HG03097 (cell line): ENCODE data around the gene TMEM131.

Source experiments
- ATAC-seq: cut with Tn5 transposase; IDR thresholded peaks from one replicate; pipeline ENCODE4 v1.9.1; 2021; ENCODE audit not compliant: unreplicated experiment, low FRiP score

Gene TMEM131

DNA sequence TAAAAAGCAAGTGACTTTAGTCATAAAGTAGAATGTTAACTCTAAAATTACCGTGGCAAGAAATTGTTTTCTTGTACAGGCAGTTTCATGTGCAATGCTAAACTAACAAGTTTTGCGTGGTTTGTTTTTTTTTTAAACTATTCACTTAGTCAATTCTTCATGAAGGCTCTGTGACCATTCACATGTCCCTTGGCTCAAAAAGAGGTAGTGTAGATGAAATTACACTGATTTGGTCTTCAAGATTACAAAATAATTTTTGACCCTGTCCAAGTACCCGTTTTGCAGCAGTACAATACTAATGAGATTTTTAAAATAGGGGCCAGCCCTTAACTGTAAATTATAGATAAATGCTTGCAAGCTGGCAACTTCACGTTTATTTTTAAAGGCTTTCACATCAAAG lies 1.3 kb downstream of the TMEM131 start:
- no peak for ATAC-seq

DNA sequence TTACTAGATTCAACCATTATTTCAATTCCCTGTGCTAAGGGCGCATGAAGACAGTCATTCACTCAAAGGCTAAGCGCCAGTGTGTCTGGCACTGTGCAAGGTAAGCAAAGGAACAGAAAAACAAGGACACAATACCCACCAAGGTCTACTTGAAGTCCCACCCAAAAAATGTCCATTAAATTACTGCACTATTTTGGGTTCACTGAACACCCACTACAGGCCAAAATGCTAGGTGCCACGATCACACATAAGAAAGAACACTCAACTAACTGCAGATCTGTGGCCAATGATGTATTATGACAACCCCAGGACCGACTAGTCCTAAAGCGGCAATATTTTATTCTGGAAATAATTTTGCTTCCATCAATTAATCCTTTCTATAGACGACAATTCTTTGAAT lies 1.8 kb downstream of the TMEM131 start:
- no peak for ATAC-seq

DNA sequence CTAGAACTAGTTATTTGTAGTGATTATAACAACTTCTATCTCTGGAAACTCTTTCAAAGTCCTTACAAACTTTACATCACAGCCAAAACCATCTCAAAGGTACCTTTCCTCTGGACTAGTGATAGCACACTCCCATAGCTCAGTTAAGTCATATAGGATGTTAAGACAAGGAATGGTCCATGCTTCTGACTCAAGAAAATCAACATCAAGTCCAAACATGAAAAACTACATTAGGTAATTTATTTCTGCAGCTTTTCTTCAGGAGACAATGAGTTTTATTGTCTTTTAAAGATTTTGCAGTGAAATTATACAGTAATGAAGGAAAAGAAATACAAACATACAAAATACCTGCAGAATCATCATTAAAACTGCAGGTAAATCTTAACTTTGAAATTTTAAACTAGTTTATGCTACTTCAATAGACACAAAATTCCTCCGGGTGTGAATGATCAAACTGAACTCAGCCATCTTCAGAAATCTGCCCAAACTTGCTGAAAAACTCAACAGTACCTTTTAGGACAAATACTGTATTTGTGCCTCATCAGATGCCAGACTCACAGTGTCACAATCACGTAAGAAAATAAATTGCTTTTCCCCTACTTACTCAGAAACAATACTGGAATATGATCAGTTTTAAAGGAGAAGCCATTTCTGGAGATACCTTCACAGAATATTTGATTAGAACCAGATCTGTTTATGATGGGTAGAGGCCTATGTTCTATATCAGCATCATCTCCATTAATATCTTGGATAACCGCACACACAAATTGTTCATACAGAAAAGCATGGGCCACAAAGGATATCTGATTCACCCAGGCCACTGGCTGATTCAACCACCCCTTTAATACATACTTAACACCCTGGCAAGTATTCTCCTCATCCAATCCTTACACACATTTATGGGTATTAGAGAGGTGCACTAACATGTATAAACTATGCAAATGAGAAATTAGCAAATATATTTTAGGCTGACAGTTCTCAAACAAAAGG lies 2.6 kb downstream of the TMEM131 start:
- ATAC-seq, result no peak

DNA sequence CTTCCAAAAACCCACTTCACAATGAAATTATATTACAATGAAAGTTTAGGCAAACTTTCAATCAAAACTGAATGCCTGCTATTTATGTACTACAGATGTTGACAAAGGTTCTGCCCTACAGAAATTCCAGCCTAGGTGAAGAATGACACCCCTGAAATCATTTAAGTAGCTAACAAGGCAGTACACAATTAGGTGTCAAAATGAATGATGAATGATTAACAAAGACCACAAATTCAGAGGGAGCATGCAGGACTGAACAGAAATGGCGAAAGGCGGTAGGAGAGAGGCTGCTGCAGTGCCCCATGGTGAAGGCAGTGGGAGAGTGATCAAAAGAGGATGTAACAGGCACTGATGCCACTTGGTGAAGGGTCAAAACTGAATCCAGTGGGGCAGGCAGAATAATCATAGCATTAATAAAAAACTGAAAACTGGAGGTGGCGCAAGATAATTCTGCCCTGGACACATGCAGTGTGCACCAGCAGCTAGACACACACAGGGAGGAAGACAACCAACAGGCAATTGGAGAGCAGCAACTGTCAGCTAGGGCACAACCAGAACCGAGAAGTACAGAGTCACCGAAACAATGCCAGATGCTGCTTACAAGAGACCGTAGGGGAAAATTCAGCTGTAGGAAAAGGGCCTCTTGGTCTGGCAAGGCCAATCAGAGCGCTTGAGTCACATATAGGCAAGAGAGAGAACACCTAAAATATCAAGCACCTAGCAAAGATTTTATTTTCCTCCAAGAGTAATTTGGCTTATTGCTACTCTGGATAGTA lies 4.5 kb downstream of the TMEM131 start:
- ATAC-seq, result no peak

DNA sequence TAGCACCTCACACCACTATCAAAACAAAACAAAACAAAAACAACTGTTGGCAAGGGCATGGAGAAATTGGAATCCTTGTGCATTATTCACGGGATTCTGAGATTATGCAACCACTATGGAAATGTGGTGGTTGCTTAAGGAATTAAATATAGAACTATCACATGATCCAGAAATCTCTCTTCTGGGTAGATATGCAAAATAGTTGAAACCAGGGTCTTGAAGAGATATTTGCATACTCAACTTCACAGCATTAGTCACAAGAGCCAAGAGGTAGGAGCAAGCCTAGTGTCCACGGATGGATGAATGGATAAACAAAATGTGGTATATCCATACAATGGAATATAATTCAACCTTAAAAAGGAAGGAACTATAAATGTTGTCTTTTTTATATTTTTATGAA lies 7.0 kb downstream of the TMEM131 start:
- no peak for ATAC-seq

DNA sequence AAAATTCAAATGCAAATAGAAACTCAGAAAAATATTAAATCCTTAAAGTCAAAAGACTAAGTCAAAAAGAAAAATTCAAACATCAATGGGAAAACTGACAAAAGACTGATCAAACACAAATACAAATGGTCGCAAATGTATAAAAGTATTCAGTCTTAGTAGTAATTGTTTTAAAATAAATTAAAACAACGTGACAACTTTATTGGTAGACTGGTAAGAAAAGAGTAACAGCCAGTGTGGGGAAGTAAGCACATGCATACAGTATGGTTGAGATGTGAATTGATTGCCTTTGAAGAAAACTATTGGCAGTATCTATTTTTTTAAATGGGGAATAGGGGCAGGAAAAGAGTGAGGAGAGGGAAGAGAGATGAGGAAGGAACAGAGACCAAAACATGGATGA lies 9.8 kb downstream of the TMEM131 start:
- no peak for ATAC-seq

DNA sequence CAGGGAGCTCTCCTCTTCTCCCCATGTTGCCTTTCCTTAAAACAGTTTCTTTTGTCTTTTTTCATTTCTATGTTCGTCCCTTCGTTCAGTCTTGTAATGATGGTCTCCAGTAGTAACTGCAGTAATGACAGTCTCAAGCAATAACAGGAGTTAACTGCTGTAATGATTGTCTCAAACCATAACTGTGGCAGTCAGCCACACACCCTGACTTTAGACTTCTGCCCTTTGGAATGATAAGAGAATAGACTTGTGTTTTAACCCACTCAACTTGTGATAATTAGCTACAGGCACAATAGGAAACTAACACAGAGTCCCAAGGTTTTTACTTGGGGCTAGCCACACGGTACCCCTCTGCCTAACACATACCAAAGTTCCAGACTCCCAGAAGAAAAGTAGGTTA lies 12.1 kb downstream of the TMEM131 start:
- no peak for ATAC-seq

DNA sequence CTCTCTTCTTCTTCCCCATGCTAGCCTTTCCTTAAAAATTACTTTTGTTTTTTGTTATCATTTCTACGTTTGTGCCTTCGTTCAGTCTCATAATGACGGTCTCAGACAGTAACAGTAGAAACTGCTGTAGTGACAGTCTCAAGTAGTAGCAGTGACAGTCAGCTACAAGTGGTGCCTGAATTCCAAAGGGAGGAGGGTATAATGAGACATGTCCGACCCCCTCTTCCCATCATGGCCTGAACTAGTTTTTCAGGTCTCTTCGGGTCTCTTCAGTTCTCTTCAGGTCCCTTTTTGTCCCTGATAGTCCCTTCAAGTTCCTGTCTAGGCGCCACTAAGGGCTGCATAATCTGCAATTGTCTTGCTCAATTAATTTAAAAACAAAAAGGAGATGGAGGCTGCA lies 12.6 kb downstream of the TMEM131 start:
- ATAC-seq, result no peak

DNA sequence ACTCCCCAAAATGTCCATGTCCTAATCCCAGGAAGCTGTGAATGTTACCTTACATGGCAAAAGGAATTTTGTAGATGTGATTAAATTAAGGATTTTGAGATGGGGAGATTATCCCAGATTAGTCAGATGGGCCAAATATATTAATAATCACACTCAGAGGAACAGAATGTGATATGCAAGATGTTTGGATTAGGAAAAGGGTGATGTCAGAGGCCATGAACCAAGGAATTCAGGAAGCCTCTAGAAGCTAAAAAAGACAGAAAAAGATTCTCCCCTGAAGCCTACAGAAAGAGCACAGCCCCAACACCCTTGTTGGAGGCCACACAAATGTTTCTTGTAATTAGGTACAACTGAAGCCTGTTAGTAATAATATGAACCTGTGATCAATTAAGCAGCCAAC lies 13.1 kb downstream of the TMEM131 start:
- no peak for ATAC-seq

DNA sequence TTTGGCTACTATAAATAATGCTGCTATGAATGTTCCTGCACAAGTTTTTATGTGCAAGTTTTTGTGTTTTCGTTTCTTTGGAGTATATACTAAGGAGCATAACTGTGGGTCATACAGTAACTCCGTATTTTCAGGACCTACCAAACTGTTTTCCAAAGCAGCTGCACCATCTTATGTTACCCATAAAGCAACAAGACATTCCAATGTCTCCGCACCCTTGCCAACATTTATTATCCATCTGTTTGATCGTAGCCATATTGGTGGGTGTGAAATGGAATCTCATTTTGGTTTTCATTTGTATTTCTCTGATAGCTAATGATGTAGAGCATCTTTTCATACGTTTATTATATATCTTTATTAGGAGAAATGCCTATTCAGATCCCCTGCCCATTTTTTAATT lies 13.8 kb downstream of the TMEM131 start:
- no peak for ATAC-seq

DNA sequence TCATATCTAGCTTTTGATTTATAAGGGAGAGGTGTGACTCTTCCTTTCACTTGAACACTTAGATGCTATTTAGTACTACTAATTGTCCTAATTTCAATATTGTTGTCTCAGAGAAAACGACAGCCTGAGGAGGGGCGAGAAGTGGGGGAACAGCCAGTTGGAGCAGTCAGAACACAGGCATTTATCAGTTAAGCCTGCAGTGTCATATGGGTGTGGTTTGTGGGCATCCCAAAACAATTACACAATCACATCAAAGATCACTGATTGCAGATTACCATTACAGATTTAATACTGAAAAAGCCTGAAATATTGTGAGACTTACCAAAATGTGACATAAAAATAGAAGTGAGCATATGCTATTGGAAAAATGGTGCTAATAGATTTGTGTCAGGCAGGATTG lies 15.8 kb downstream of the TMEM131 start:
- no peak for ATAC-seq

DNA sequence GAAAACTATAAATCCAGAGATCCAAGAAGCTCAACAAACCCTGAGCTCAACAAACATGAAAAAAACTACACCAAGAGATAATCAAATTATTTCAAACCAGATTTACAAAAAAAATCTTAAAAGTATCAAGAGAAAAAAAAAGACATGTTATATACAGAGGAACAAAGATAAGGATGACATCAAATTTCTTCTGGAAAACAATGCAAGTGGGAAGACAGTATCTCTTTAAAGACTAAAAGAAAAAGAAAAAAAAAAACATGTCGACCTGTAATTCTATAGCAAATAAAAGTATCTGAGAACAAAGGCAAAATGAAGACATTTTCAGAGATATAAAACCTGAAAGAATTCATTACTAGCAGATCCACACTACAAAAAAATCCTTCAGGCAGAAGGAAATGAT lies 21.3 kb downstream of the TMEM131 start:
- no peak for ATAC-seq

DNA sequence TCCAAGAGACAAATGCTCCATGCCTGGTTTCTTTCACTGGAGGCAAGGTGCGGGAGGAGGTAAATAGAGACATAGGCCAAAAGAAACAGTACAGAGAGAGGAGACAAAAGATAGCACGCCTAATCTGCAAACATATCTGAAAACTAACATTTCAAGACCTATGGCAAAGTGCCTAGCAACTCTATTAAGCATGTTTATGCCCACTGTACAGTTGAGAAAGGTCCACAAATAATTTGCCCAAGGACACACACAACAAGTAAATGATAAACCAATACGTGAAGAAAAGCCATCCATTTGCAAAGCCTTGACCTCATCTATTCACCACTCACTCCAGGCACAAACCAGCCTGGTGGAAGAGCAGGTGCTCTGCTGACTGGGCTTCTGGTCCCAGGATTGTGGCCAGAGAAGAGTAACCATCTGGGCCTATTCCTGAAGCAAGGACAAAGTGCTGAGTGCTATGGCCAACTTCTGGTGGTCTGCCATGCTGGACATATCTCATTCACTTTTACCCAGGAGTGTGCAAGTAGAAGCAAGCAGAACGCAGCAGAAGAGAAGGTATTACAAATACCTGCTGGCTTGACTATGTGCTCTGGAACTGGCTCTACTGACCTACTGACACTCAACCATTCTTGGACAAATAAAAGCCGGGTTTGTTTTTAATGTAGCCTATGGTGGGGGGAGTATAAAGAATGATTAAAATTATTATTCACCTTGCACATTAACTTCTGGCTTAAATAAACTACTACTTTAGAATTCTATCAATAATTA lies 25.3 kb downstream of the TMEM131 start:
- ATAC-seq, result no peak

DNA sequence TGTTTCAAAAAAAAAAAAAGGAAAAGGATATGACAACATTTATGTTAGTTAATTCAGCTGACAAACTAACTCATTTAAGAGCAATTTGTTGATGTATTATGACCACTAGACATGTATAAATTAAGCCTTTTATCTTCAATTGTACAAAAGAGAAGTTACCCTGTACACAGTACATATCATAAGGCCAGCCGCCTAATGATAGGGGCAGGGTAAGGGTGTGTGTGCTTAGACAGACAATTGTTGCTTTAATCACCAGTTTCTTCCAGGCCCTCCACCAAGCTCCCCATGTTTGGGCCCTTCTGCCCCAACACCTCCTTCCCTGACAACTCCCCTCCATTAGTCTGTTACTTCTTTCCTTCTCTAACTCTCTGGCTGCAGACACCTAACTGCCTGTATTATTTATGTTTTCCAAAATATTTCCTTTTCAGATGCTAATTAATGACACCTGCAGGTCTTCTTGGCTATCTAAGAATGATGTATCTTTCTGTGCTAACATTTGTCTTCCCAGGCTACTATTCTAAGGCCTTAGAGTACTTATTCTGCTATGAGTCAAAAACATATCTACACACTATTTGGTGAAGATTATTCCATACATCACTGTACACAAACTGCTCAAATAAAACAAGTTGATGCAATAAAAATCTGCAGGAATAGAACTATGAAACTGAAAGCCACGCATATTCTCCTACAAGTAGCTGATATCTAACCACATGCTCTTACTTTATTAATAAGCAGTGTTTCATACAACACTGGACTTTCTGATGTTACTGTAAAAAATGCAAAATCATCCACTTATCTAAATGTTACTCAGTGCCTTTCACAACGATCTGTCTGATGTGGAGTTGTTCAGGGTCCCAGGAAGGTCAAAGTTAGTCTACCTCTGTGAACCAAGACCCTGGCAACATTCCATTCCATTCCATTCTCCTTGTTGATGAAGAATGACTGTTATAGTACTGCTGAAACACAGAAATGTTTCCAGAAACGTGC lies 26.4 kb downstream of the TMEM131 start:
- no peak for ATAC-seq

DNA sequence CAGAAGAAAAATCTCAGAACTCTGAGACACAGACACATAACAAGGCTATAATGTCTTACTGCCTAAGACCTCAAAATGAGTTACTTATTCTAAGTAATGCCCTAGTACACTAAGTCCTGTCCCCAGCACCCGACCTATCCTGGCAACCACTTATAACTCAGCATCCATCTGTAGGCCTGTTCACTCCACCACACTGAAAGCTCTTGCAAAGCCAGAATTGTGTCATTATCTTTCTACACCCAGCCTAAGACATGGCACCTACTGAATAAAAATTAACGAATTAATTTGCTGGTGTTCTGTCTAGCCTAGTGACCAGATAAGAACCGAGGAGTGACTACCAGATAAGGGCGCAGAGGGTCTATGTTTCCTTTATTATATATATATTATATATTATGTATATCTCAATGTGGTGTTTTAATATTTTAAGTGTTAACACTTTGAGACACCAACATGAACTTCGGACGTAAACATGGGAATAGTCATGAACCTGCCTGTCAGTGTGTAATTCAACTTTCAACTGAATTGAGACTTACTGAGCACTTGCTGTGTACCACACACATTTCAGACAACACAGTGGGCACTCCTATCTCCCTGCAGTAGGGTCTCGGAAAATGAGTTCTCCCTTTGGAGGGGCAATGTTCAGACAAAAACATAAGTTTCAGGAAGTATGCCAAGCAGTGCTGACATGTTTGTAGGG lies 27.7 kb downstream of the TMEM131 start:
- ATAC-seq, result no peak

DNA sequence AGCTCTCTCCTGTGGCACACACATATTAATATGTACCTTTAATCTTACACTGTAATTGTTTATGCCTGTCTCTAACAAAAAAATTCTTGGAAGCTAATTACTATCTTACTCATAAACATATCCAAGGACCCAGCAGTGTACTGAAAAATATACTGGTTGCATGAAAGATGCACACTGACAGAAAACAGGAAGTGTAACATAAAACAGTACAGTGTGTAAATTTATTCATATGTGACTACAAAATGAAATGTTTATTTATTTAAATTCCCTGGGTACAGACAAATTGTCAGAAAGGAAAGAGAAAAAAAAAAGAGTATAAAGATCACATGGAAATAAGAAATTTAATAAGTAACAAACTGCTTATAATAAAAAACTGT lies 28.5 kb downstream of the TMEM131 start:
- ATAC-seq, result no peak

DNA sequence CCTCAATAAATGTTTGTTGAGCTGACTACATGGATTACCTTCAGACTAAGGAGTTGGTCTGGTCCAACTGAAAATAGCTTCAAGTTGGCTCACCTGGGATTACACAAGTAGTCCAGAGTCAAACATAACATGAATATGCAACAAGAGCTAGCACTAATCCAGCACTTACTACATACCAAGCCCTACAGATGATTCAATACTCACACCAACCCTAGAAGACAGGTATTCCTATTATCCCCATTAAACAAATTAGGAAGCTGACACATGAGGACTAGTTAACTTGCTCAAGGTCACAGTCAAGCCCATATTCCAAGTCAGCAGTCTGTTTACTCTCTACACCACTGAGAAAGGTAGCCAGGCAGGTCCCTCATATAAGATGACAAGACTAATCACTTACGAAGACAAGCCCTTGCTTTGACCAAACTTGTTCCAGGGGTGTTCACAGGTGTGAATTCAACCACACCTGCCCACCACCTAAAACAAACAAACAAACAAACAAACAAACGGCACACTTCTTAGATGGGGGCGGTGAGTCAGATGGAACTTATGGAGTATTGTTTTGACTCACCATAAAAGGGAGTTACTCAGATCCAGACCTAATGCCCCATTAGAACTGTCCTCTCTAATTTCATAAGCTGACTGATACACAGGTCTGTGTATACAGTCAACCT lies 29.1 kb downstream of the TMEM131 start:
- no peak for ATAC-seq

DNA sequence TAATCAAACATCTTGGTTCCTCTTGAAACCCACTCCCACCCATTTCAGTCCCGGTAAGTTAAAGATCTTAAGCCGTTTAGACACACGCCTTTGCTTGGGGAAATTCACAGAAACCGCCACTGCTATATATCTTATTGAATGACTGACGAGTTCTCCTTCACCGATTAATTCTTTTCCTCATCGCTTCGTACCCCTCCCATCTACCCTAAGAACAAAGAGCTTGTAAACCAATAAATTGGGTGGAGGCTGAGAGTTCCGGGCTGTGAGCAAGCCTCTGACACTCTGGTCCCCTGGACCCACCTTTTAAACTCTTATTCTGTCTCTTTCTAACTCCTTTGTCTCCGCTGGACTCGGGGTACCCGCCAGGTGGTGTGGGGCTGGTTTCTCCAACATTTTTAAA lies 30.6 kb downstream of the TMEM131 start:
- no peak for ATAC-seq

DNA sequence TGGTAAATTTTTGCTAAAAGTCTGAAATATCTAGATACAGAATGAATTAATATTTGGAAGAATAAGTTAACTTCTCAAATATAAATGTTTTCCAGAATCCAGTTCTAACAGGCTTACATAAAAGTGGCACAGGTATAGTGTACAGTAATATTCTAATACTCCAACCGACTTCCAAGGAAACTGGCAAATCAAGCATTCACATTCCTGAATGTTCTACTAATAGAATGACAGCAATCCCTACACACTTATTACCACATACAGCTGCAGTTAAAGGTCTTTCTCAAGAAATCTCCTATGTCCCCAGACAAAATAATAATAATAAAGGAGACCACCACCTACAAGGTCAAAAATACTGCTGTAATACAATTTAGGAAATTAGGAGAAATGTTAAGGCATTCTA lies 31.9 kb downstream of the TMEM131 start:
- ATAC-seq, result no peak
